Stimulated activated naive CD8-positive, alpha-beta T cell treated with anti-CD3 and anti-CD28 coated beads, Interleukin-15, Interleukin-2, amounts not matched to agents 100 ng/mL and 50 ng/mL, for 24 hours (primary cell): ENCODE data around the gene GALT.

Experiments used
- H3K27ac Mint-ChIP-seq: one replicate; pipeline ENCODE4 v1.8.0; 2021; ENCODE audit warnings: mild to moderate bottlenecking, mixed read lengths
- H3K27me3 Mint-ChIP-seq: one replicate; pipeline ENCODE4 v1.8.0; 2021; ENCODE audit warnings: mixed read lengths
- H3K36me3 Mint-ChIP-seq: one replicate; pipeline ENCODE4 v1.8.0; 2021; ENCODE audit warnings: low read depth, mixed read lengths
- H3K4me1 Mint-ChIP-seq: one replicate; pipeline ENCODE4 v1.8.0; 2021; ENCODE audit warnings: low read depth, mixed read lengths
- H3K4me3 Mint-ChIP-seq: one replicate; pipeline ENCODE4 v1.8.0; 2021; ENCODE audit warnings: mild to moderate bottlenecking, mixed read lengths
- H3K9me3 Mint-ChIP-seq: one replicate; pipeline ENCODE4 v1.8.0; 2021; ENCODE audit warnings: mixed read lengths

The GALT gene

DNA sequence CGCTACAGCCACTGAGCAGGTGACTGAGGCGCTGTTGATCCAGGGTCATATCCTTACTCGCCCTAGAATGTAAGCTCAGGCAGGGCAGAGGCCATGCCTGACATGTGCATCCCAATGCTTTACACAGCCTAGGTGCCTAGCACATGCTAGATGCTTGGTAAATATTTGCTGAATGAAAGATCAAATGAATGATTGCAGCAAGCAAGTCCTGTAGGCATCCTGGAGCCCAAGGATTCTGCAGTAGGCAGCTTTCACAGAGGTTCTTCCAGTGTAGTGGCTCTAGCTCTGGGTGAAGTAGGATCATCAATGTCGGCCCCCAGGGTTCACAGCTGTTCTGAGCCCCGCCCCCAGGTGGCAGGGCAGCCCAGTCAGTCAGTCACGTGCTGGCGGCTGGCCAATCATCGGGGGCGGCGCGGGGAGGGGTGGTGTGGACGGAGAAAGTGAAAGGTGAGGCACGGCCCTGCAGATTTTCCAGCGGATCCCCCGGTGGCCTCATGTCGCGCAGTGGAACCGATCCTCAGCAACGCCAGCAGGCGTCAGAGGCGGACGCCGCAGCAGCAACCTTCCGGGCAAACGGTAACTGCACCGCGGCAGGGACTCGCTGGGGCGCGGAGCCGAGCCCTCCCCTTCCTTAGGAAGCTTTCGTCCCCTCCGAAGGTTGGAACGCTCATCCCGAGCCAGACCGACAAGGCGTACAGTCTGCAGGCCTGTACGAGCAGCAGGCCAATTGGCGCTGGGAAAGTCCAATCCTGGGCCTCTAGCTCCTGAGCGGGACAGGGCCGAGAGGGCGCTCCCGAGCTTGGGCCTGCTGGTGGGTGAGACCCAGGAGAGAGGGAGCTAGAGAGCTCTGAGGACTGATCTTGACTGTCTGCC, at the start of gene GALT:
Gene GALT, plus strand, starts transcription at position 465 of the 873 bp plus-strand sequence. Its CDS starts 30 bp downstream, at position 495.
- Mint-ChIP-seq H3K27me3 (no peaks in the 10 kb centered on the region), H3K9me3 (no peaks in the 10 kb centered on the region), H3K27ac (peak within 1 kb of the TSS; percentile 88), H3K36me3 (peaks cover 17% of the 10 kb centered on the region), H3K4me3 (peak within 1 kb of the TSS; percentile 92), H3K4me1 (peaks cover 26% of the 10 kb centered on the region)

DNA sequence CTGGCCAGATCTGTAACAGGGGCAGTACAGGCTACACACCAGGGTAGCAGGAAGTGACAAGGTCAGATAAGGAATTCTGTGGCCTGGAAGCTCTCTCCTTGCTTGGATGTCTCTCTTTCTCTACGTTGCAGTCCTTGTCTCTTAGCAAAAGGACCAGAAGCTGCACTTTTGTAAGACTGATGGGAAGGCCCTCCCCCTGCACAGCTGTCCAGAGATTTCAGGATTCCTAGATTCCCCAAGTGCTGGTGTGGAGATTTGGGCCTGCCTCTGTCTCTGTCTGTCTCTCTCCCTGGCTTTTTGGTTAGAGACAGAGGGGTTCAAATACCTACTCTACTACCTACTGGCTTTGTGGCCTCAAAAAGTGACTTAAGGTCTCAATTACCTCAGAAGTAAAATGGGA, 46.9 kb upstream of the GALT start:
- H3K36me3 Mint-ChIP-seq = no peaks in the 10 kb centered on the region
- no peak overlapping the region for H3K4me3 Mint-ChIP-seq
- no peaks in the 10 kb centered on the region for H3K4me1 Mint-ChIP-seq
- no peaks in the 10 kb centered on the region for H3K9me3 Mint-ChIP-seq
- no peak overlapping the region for H3K27ac Mint-ChIP-seq
- H3K27me3 Mint-ChIP-seq = peaks cover 13% of the 10 kb centered on the region

DNA sequence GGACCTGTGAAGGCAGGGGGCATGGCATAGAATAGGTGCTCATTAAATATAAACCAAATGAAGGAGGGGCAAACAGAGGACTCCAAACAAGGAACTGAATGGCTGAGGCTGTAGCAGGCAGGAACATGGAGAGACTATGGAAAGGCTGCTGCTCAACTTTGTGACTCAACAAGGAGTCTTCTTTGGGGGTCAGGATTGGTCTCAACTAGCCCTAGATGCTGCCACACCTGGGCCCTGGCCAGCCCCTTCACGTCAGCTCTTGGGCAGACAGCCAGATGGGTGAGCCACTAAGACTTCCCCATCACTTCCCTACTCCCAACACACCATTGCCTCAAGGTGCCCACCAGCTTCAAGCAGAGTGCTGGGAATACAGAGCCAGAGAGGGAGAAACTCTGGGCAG, 45.6 kb upstream of the GALT start:
- Mint-ChIP-seq H3K4me3 (no peak overlapping the region), H3K4me1 (no peaks in the 10 kb centered on the region), H3K36me3 (no peaks in the 10 kb centered on the region), H3K27me3 (peaks cover 5% of the 10 kb centered on the region), H3K27ac (no peak overlapping the region), H3K9me3 (no peaks in the 10 kb centered on the region)

DNA sequence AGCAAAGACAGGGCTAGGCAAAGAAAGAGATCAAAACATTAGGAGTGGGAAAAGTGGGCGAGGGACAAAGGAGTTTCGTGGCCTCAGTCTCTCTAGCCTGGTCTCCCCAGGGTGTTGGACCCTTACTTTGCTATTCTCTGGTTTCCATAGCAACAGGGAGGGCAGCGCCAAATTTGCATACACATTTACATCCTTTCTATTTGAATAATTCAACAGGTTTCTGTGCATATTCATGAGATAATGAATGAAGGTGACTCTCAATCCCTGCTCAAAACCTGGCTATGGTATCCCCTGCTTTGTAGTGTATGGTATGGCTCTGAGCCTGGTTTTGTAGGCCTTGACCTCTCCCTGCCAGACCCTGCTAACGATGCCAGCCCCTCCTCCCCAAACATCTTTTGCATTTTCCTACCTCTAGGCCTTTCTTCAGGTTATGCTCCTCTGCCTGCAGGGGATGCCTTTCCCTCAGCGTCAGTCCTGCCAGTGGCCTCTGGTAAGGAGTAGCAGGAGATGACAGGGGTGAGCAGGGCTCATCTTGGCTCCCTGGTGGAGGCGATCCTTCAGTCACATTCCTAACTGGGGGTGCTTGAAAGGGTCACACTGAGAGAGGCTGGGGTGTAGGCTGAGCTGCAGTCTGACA, 44.4 kb upstream of the GALT start:
- Mint-ChIP-seq H3K27me3 (no peaks in the 10 kb centered on the region), H3K27ac (no peak overlapping the region), H3K36me3 (no peaks in the 10 kb centered on the region), H3K9me3 (no peaks in the 10 kb centered on the region), H3K4me1 (no peaks in the 10 kb centered on the region), H3K4me3 (no peak overlapping the region)

DNA sequence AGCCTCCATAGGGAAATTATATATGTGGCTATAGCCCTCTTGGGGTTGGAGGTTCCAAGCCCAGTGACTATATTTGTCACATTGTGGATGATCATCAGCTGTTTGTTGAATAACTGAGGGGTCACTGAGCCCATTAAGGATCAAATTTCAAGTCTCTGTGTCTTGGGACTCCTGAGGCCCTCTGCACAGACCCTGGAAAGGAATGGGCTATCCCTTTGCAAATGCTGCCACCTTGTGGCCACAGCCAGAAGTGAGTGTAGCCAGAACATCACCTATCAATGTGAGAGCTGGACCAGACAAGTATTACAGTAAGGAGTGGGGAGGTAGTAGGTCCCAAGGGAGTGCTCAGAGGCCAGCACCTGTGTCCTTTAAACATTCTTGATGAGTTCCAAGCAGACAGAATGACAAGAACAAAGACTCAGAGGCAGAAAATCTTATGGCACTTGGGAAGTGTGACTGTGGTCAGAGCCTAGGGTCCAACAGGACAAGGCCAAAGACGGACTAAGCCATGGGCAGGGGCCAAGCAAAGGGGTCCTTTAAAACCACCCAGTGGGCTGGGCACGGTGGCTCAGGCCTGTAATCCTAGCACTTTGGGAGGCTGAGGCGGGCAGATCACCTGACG, 42.8 kb upstream of the GALT start:
- Mint-ChIP-seq H3K4me1 (no peaks in the 10 kb centered on the region), H3K27ac (no peak overlapping the region), H3K4me3 (no peak overlapping the region), H3K27me3 (no peaks in the 10 kb centered on the region), H3K9me3 (no peaks in the 10 kb centered on the region), H3K36me3 (no peaks in the 10 kb centered on the region)

DNA sequence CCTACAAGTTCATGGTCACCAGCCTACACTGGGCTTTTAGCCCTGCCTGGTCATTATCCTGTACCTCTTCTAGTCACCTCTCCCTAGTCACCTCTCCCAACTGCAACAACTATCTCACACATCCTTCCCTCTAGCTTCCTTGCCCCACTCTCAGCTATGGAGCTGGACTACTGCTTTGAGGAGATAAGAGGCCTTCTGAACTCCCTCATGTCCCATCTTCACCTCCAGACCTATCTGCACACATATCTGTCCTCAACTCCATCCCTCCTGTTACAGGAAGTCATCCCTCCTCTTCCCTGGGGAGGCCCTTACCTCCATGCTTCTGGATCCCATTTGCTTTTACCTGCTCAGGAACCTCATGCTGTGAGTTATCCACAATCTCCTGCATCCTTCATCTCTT, 40.3 kb upstream of the GALT start:
- Mint-ChIP-seq H3K36me3 (peaks cover 11% of the 10 kb centered on the region), H3K27me3 (no peaks in the 10 kb centered on the region), H3K27ac (no peak overlapping the region), H3K4me1 (peaks cover 14% of the 10 kb centered on the region), H3K4me3 (no peak overlapping the region), H3K9me3 (no peaks in the 10 kb centered on the region)

DNA sequence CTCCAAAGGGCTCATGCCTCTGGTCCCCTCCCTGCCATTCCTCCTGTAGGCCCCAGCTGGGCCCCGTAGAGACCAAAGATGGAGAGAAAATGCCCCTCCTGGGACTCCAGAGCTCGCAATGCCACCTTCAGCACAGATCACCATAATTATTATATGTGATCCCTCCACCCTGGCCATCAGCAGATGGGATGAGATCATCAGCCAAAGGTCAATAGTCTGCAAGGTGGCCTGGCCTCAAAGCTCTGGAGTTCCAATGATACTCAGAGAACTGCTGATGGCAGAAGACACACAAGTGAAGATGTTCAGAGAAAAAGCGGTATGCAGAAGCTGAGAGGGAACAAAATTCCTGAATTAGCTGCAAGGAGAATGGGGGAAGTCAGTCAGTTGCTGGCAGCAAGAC, 39.6 kb upstream of the GALT start:
- Mint-ChIP-seq H3K4me1 (peaks cover 17% of the 10 kb centered on the region), H3K27me3 (no peaks in the 10 kb centered on the region), H3K4me3 (no peak overlapping the region), H3K27ac (no peak overlapping the region), H3K9me3 (no peaks in the 10 kb centered on the region), H3K36me3 (peaks cover 11% of the 10 kb centered on the region)

DNA sequence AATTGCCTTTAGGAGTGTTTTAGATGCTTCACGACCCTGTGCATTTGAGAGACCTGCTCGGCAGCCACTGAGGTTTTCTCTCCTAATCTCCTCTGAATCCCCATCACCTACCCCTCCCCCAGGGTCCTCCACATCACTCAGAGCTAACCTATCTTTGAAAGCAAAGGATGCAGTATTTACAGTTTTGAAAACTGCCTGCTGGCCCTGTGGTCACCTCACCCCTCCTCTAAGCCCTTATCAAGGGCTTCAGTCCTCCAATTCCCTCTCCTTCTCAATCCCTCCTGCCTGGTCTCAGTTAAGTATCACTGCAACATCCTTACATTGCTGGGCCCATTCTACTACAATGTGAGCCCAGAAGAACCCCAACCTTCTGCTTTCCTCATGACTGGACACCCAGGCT, 39.1 kb upstream of the GALT start:
- no peak overlapping the region for H3K4me3 Mint-ChIP-seq
- no peaks in the 10 kb centered on the region for H3K27me3 Mint-ChIP-seq
- no peaks in the 10 kb centered on the region for H3K9me3 Mint-ChIP-seq
- H3K4me1 Mint-ChIP-seq = peaks cover 20% of the 10 kb centered on the region
- no peak overlapping the region for H3K27ac Mint-ChIP-seq
- peaks cover 11% of the 10 kb centered on the region for H3K36me3 Mint-ChIP-seq

DNA sequence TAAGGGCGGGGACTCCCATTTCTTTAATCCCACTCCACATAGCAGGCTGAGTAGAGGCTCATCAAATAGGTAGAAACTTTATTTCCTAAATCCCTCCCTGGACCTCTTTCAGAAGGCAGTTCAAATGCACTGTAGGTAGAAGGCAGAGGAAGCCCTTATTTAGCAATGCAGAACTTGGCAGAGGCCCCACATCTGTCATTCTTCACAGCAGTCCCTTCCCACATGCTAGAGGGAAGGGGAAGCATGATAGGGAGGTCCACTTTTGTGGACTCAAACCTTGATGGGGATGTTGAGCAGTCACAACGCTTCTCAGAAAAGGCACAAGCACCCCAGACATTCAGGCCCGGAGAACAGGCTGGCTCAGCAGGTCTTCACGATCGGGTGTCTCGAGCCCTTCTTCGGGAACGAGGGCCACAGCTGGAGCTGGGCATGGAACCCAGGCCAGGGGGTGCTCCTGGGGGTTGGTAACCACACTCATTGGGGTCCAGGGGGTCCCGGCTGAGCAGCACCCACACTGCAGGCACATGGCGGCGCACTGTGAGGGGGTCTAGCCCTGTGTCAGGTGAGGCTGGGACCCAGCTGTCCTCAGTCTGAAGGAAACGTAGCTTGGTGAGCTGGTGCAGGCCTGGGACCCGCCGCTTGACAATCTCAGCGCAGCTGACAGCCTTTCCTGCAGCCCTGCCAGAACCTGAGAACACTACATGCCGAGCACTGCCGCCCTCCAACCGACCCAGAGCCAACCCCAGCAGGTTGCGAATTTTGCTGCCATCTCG, 35.9 kb upstream of the GALT start:
- Mint-ChIP-seq H3K4me3 (peak overlapping the region; percentile 91), H3K36me3 (peaks cover 11% of the 10 kb centered on the region), H3K4me1 (peaks cover 29% of the 10 kb centered on the region), H3K27me3 (no peaks in the 10 kb centered on the region), H3K27ac (no peak overlapping the region), H3K9me3 (no peaks in the 10 kb centered on the region)

DNA sequence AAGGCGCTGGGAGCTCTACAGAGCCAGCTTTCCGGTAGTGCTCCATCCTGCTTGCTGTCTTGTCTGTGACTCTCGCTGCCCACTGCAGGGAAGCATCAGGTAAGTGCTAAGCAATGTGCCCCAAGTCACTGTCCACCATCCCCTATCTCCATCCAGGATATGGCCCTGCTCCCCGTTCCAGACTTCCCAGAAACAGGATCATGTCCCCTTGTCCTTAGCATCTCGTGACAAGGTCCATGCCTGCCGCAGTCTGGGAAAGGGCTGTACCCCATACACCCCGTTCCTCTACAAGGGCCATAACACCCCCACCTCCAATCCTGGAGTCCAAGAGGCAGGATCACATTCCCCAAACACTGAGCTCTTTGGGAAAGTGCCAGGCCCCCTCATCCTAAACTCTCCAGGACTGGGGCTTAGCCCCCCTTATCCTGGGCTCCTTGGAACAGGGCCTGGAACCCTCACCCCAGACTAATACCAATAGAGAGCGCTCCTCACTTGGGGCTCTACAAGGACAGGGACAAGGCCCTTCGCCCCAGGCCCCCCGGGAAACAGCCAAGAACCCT, 35.1 kb upstream of the GALT start:
- Mint-ChIP-seq H3K4me3 (peak overlapping the region; percentile 91), H3K27ac (peak overlapping the region; percentile 90), H3K27me3 (no peaks in the 10 kb centered on the region), H3K36me3 (peaks cover 12% of the 10 kb centered on the region), H3K4me1 (peaks cover 29% of the 10 kb centered on the region), H3K9me3 (no peaks in the 10 kb centered on the region)

DNA sequence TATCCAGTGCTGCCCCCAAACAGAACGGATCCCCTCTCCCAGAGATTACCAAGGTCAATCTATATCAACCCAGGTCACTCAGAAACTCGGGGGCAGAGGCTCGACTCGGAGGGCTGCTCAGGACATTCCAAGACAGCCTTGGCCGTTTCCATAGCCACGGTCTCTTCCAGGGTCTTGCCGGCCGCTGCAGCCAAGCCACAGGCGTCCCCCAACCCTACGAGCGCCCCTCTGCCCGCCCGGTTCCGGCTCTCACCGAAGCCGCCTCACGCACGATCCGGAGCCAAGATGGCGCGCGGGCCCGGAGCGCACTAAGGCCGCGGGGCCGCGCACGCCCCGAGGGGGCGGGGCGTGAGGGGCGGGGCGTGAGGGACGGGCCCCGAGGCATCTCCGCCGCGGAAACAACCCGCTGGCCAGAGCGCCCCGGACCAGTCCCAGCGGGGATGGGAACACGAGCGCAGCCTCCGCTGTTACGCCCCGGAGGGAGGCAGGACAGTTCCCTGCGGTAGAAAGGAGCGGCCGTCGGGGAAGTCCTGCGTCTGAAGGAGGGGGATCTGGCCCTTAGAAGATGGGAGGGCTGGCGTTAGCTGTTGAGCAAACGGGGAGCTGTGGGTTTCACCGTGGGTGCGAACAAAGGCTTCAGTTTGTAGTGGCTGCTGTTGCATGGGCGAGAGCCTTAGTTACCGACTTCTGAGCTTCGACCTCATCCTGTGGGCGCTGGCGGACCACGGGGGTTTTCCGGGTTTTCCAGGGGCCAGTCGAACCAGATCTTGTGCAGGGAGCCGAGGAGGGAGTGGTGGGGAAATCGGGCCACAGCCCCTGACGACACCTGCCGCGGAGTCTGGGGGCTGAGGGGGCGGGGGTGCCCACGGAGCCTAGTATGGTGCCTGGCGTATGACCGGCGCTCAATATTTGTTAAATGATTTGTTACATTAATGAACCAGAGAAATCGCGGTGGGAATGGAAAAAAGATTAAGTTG, 34.4 kb upstream of the GALT start, which contains the start of gene RPP25L:
Gene RPP25L, minus strand, starts transcription at position 287 of the 977 bp plus-strand sequence. CDS start 801 bp downstream, outside the sequence.
- Mint-ChIP-seq H3K27me3 (no peaks in the 10 kb centered on the region), H3K4me3 (peak within 1 kb of the TSS; percentile 91), H3K4me1 (peaks cover 29% of the 10 kb centered on the region), H3K9me3 (no peaks in the 10 kb centered on the region), H3K27ac (peak within 1 kb of the TSS; percentile 90), H3K36me3 (peaks cover 17% of the 10 kb centered on the region)

DNA sequence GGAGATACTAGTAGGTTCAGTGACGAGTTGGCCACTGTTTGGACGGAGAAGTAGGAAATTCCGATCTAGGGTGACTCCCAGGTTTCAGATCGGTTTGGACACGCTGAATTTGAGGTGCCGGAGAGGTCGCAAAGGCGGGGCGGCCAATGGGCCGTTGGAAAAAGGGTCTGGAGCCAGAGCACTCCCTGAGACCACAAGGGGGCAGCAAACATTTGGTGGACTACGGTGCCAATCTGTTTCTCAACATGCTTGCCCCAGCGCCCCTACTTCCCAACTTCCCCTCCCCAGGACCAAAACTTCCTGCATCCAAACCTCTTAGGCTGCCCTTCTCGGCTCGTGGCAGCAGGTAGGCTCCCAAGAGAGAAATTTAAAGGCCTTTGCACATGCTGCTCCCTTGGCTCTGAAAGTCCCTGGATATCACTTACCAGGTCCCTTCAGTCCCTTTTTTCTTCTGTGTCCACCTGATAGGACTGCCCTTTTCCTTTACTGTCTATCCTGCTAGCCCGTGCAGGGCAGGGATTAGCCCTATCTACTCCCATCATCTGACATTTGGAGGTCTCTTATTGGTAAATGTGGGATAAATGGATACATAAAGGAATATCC, 33.6 kb upstream of the GALT start:
- peaks cover 17% of the 10 kb centered on the region for H3K36me3 Mint-ChIP-seq
- H3K4me3 Mint-ChIP-seq = peak overlapping the region; percentile 91
- no peaks in the 10 kb centered on the region for H3K27me3 Mint-ChIP-seq
- H3K9me3 Mint-ChIP-seq = no peaks in the 10 kb centered on the region
- H3K4me1 Mint-ChIP-seq = peaks cover 29% of the 10 kb centered on the region
- peak overlapping the region; percentile 86 for H3K27ac Mint-ChIP-seq

DNA sequence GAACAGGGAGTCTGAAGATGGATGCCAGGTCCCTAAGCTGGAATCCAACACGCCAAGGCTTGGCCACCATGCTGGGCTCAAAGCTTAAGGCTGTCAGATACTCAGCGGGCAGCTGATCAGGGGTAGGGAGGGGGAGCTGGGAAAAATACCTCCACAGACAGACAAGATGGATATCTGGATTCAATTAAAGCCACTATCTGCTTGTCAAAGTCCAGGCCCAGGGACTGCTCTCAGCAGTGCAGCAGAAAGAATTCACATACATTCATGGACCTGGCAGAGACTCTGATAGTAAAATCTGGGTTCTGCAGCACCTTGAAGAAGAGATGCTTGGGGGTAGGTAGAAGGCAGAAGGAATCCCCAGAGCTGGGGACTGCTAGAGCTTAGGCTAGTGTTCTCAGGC, 31.3 kb upstream of the GALT start:
- Mint-ChIP-seq H3K27me3 (no peaks in the 10 kb centered on the region), H3K9me3 (no peaks in the 10 kb centered on the region), H3K36me3 (peaks cover 10% of the 10 kb centered on the region), H3K4me3 (no peak overlapping the region), H3K27ac (no peak overlapping the region), H3K4me1 (peaks cover 36% of the 10 kb centered on the region)
